Fibroblast of skin of scalp (primary cell): ENCODE results near the gene GLDC.
"Not testable (repeated sequence)": the region's sequence is repeated elsewhere in the genome, so short reads cannot be mapped to it uniquely, and the experiment has no call there.

Experiments
- DNase-seq: peaks from one replicate; pipeline ENCODE4 v3.0.0-alpha.2; 2013

The GLDC gene

GRCh38 chr9:6565312-6565711 is 80.2 kb downstream of the GLDC start:
- no peak for DNase-seq

GRCh38 chr9:6564868-6565267 is 80.7 kb downstream of the GLDC start:
- peak; percentile 77 for DNase-seq

- peak; percentile 51 for DNase-seq
Observed at GRCh38 chr9:6564360-6564759, 81.2 kb downstream of the GLDC start.

- DNase-seq: no peak
Observed at GRCh38 chr9:6562871-6563430, 82.6 kb downstream of the GLDC start.

GRCh38 chr9:6562201-6562600 is 83.3 kb downstream of the GLDC start:
- DNase-seq: no peak

GRCh38 chr9:6557883-6558616 is 87.5 kb downstream of the GLDC start:
- no peak for DNase-seq

GRCh38 chr9:6553866-6554265 is 91.7 kb downstream of the GLDC start:
- DNase-seq: no peak

GRCh38 chr9:6552498-6553121 is 92.9 kb downstream of the GLDC start:
- DNase-seq: no peak

- peak; percentile 61 for DNase-seq
Observed at GRCh38 chr9:6552033-6552432, 93.5 kb downstream of the GLDC start.

GRCh38 chr9:6551136-6551535 is 94.4 kb downstream of the GLDC start:
- DNase-seq: no peak

GRCh38 chr9:6549106-6549800 is 96.3 kb downstream of the GLDC start:
- DNase-seq: no peak

GRCh38 chr9:6545017-6545691 is 100.4 kb downstream of the GLDC start:
- DNase-seq: no peak

- no peak for DNase-seq
Observed at GRCh38 chr9:6543204-6543603, 102.3 kb downstream of the GLDC start.

- DNase-seq: not testable (repeated sequence)
Observed at GRCh38 chr9:6542617-6543016, 102.9 kb downstream of the GLDC start.

- DNase-seq: no peak
Observed at GRCh38 chr9:6538666-6539071, 106.9 kb downstream of the GLDC start.

GRCh38 chr9:6535594-6535993 is 109.9 kb downstream of the GLDC start:
- no peak for DNase-seq

- peak; percentile 46 for DNase-seq
Observed at GRCh38 chr9:6525326-6526045, 120.0 kb downstream of the GLDC start.

GRCh38 chr9:6522263-6522662 is 123.3 kb downstream of the GLDC start:
- DNase-seq: no peak

GRCh38 chr9:6512085-6512657 is 133.4 kb downstream of the GLDC start:
- peak; percentile 12 for DNase-seq

- DNase-seq: peak; percentile 6
Observed at GRCh38 chr9:6506571-6506970, 139.0 kb downstream of the GLDC start.

GRCh38 chr9:6502399-6502798 is 143.1 kb downstream of the GLDC start:
- no peak for DNase-seq
